HG03039 (cell line): Measurements from ENCODE around the gene CRHR1.

Experiments used
- ATAC-seq: cut with Tn5 transposase; IDR thresholded peaks from one replicate; pipeline ENCODE4 v1.9.1; 2021; ENCODE audit warnings: mild to moderate bottlenecking, moderate library complexity; ENCODE audit not compliant: unreplicated experiment

Gene CRHR1

DNA sequence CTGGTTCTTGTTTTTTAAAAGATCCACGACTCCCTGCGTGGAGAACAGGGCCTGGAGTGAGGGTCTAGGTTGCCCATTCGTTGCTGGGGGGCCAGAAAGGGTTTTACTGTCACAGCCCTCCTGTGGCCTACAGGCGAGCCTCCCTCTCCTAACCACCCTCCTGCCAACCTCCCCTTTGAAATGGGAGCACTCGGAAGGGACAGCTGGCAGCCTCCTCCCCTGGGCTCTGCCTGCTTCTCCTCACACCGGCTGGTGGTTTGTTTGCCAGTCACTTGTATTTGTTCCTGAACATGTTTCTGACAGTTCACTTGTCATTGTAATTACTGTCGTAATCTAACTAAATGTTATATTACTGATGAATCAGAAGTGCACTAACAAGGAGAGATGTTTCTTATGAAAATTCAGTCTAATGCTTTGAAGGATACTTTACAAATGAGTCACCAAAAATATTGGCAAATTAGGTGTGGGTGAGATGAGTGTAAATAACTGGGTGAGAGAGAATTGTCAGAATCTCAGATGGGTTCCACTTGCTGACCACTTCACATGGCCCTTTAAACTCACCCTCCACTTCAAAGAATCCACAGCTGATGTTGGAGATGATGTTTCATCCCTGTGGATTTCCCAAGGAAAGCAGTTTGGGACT, 57.9 kb downstream of the CRHR1 start:
- no peak for ATAC-seq

DNA sequence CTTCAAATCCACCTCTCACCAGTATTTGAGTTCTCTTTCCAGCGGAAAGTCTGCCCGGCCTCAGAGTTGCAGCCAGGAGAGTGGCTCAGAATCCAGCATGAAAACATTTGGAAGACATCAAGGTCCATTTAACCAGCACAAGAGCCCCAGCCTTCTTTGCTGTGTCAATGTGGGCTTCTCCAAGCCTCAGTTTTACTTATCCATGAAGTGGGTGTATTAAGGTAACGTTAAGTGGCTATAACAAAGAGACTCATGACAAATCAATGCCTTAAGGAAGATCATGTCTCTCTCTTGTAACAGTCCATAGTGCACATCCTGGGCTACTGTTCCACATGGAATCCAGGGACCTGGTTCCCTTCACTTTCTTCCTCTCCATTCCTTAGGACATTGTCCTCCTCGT, 59.6 kb downstream of the CRHR1 start:
- ATAC-seq, result no peak

DNA sequence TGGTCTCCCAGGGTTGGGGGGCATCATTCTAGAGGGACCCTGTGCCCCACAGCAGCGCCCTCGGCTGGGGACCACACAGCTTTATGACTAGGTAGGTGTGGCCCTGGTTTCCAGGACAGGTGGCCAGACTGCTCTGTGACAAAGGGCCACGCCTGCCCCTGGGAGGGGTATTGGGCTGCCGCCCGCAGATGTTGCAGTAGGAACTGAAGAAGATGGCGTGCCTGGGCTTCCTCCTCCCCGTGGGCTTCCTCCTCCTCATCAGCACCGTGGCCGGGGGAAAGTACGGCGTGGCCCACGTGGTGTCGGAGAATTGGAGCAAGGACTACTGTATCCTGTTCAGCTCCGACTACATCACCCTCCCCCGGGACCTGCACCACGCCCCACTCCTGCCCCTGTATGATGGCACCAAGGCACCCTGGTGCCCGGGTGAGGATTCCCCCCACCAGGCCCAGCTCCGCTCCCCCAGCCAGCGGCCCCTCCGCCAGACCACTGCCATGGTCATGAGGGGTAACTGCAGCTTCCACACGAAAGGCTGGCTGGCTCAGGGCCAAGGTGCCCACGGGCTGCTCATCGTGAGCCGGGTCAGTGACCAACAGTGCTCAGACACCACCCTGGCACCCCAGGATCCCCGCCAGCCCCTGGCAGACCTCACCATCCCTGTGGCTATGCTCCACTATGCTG, 60.7 kb downstream of the CRHR1 start, which contains the start of gene SPPL2C:
Gene SPPL2C, plus strand, starts transcription at position 187 of the 681 bp plus-strand sequence. Its CDS starts 26 bp downstream, at position 213.
- no peak for ATAC-seq

DNA sequence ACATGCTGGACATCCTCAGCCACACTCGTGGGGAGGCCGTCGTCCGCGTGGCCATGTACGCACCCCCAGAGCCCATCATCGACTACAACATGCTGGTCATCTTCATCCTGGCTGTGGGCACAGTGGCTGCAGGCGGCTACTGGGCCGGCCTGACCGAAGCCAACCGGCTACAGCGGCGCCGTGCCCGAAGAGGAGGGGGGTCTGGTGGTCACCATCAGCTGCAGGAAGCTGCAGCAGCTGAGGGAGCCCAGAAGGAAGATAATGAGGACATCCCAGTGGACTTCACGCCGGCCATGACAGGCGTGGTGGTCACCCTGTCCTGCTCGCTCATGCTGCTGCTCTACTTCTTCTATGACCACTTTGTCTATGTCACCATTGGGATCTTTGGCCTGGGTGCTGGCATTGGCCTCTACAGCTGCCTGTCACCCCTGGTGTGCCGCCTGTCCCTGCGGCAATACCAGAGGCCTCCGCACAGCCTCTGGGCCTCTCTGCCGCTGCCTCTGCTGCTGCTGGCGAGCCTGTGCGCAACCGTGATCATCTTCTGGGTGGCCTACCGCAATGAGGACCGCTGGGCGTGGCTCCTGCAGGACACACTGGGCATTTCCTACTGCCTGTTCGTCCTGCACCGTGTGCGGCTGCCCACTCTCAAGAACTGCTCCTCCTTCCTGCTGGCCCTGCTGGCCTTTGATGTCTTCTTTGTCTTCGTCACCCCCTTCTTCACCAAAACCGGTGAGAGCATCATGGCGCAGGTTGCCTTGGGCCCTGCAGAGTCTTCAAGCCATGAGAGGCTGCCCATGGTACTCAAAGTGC, 61.5 kb downstream of the CRHR1 start:
- ATAC-seq, result no peak

DNA sequence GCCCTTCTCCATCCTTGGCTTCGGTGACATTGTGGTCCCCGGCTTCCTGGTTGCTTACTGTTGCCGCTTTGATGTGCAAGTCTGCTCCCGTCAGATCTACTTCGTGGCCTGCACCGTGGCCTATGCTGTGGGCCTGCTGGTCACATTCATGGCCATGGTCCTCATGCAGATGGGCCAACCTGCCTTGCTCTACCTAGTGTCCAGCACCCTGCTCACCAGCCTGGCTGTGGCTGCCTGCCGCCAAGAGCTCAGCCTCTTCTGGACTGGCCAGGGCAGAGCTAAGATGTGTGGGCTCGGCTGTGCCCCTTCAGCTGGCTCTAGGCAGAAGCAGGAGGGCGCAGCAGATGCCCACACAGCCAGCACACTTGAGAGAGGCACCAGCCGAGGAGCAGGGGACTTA, 62.1 kb downstream of the CRHR1 start:
- no peak for ATAC-seq

DNA sequence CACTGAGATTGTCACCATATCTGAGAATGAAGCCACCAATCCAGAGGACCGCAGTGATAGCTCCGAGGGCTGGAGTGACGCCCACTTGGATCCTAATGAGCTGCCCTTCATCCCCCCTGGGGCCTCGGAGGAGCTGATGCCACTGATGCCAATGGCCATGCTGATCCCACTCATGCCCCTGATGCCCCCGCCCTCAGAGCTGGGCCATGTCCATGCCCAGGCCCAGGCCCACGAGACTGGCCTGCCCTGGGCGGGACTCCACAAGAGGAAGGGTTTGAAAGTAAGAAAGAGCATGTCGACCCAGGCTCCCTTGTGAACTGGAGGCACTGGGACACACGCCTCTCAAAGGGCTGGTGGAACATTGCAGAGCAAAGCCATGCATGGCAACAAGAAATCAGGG, 62.5 kb downstream of the CRHR1 start:
- ATAC-seq, result no peak

DNA sequence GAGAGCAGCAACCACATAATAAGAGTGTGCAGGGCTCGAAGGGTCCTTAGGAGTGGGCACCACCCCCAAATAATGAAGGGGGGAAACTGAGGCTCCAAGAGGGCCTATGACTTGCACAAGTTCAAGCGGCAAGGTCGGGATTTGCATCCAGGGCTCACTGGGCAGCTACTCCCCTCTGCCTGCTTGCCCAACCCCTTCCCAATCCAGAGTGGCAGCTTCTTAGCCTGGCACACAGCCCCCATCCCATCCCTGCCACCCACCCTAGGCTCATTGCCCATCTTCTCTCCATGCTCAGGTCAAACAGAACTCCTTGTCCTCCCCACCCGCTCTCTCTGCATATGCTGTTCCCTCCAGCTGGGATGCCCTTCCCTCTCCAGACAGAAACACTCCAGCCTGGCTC, 63.0 kb downstream of the CRHR1 start:
- ATAC-seq, result no peak

DNA sequence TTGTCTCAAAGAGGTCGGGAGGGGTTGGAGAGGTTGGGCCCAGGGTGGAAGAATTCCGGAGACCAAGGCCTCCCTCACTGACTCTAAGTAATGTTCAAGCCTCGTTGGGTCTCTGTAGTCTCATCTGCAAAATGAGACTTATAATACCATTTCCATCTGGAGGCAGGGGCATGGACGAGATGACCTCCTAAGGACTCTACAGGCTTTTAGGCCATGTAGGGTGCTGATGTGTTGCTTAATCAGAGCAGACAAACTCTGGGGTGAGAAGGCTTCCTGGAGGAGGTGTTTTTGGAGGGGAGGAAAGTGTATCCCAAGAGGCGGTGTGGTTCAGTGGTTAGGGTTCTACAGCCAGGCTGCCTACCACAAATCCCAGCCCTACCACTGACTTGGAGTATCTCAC, 63.6 kb downstream of the CRHR1 start:
- no peak for ATAC-seq

DNA sequence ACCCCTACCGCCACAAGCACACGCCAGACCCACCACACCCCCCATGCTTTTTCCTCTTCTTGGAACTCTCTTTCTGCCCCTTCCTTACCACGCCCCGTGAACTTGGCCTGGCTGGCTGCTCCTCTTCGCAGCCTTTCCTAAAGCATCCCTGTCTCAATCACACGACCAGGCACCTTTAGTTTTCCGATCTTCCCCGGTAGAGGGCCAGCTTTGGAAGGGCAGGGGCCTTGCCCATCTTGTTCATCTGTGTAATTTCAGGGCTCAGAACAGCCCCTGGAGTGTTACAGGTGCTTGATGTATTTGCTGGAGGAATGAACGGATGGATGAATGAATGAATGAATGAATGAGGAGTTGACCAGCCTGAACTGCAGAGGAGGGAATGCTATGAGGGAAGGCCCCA, 64.3 kb downstream of the CRHR1 start:
- ATAC-seq, result no peak

DNA sequence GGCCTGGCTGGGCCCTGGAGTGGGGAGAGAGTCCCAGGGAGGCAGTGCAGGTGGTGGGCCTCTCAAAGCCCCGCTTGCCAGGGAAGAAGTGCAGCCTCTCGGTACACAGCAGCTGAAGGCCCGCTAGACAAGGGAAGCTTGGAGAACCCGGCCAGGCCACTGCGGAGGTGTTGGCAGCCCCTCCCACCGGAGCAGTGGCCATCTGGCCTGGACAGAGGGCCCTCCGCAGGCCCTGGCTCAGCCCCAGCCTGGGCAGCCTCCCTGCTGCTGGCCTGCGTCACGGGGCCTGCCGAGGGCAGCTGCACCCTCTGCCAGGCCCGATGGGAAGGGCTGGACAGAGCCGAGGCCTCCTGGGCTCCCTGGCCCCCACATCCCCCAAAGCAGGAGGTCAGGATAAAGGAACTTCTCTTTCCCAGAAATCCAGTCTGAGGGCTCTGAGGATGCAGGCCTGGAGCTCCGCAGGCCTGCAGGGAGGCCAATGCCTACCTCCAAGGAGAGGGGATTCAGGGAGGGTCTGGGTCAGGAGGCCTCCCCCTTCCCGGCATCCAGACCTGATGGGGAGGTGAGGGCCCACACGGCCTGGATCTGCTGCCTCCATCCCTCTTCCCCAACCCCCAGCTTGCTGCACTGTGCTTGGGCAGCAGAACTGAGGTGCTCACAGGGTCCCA, 64.9 kb downstream of the CRHR1 start:
- no peak for ATAC-seq

DNA sequence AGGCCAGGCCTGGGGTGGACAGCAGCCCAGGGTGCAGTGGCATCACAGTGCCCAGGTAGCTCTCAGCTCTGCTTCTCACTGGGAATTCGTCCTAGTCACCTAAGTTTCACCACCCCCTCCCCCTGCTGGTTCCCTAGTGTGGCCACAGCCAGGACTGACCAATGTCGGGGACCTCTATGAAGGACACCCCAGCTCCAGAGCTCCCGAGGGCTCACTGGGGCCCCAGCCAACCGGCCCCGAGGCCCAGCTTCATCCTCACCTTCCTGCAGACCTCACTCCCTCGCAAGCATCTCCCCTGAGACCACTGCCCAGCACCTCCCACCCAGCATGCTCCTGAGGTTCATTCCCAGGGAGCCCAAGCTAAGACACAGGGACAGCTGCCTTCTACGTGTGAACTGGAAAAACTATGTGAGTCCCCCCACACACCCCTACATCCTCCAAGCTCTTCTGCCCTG, 65.4 kb downstream of the CRHR1 start:
- no peak for ATAC-seq

DNA sequence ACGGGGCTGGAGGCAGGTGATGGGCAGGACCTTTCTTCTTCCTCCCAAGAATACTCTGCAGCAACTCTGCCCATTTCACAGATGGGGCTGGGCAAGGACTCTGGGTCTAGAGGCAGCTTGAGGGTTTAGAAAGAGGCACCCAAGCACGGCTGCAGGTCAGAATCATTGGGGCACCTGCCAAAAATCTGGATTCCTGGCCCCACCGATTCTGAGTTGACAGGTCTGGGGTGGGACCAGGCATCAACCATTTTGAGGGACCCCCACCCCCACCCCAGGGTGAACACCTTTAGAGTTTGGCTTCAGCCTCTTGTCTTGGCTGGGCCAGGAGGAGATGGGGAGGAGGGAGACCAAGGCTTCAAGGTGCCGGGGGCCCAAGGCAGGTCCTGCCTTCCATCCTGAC, 65.9 kb downstream of the CRHR1 start:
- ATAC-seq, result no peak

DNA sequence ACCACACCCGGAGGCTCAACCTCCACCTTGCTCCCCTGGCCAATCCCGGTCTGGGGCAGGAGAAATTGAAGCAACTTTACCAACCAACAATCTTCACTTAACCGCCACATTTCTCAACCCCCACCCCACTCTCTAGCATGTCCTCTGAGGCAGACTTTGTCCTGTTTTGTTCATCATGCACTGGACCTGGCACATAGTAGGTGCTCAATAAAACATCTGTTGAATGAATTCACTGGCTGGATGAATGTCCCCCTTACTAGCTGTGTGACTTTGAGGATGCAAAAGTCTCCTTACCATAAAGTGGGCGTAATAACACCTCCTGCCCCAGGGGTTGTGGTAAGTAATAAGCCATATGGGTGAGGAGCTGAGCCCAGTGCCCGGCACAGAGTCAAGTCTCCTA, 66.3 kb downstream of the CRHR1 start:
- ATAC-seq, result no peak

DNA sequence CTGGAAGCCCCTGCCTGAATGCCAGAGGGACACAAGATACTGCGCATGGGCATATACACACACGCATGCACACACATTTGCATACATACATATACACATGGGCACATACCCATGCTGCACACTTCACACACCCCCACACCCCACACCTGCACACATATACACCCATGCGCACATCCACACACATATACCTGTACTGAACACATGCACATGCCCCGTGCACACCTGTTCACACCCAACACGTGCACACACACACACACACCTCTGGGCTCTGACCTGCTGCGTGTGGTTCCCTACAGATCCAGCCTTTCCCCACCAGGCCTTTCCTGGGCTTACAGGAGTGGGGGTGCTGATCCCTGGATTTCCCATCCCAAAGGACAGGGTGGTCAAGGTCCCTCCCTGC, 66.9 kb downstream of the CRHR1 start:
- no peak for ATAC-seq

DNA sequence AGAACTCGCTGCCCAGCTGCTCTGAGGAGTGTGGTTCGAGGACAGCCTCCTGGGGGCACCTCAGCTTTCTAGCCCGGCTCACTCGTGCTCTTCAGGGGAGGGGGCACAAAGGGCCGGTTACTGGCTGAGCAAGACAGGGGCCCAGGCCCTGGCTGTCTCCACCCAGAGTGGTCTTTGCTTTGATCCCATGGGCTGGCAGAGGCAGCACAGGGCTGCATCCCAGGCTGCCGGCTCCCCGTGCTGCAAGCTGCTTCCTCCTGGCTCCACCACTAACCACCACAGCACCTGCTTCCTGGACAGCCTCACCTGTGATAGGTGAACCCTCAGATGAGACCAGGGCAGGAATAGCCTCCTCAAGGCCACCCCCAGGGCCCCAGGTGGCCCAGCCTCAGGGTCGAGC, 67.3 kb downstream of the CRHR1 start:
- no peak for ATAC-seq

DNA sequence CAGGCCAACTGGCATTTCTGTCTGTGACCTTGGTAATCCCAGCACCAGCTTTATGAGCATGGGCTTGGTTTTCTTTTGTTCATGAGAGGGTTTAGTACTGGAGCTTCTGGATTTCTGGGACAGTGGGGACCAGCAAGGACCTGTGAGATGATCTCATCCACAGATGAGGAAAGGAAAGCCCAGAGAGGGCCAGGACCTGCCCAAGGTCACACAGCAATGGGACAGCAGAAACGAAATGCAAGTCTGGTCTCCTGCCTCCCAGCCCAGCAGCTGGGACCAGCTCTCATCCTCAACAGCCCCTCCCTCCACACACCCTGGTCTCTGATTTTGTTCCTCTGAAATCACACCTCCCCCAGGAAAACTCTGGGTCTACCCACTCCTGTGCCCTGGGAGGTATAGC, 67.8 kb downstream of the CRHR1 start:
- ATAC-seq, result no peak

DNA sequence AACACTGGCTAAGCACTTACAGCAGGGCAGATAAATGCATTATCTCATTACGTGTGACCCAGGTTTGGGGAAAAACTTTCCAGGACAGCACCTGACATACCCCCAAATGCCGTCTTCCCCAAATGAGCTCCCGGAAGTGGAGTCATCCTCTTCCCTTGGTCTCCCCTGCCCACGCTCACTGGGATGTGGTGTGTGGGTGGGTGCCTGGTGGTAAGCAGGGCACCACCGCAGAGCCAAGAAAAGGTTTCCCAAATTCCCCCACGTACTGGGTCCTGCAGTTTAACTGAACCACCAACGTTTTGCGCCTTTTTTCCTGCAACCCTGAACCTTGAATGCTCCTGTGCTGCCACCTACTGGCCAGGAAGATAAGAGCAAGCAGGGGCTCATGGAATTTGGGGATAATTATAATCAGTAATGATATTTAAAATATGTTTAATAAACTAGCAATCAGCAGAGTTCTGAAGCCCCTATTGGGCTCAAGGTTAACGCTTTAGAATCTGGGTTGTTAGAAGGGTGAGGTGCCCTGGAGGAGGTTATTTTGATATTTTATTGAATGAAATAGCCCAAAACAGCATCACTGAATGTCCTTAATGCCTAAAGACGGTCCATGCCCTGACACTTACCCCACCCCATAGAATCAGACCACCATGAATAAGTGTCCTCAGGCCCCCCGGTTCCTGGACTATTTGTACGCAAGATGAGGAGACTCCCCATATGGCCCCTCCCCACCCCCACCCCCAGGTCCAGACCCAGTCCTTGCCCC, 68.6 kb downstream of the CRHR1 start:
- ATAC-seq, result no peak

DNA sequence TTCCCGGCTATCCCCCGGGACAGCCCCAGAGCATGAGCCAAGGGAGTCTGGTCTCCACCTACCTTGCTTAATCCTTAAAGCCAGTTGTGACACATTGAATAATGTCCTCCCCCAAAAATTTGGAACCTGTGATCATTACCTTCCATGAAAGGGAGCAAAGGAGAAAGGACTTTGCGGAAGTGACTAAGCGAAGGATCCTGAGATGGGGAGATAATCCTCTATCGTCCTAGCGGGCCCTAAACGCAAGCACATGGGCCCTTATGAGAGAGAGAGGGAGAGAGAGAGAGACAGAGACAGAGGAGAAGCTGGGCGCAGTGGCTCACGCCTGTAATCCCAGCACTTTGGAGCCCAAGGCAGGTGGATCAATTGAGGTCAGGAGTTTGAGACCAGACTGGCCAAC, 70.1 kb downstream of the CRHR1 start:
- no peak for ATAC-seq

DNA sequence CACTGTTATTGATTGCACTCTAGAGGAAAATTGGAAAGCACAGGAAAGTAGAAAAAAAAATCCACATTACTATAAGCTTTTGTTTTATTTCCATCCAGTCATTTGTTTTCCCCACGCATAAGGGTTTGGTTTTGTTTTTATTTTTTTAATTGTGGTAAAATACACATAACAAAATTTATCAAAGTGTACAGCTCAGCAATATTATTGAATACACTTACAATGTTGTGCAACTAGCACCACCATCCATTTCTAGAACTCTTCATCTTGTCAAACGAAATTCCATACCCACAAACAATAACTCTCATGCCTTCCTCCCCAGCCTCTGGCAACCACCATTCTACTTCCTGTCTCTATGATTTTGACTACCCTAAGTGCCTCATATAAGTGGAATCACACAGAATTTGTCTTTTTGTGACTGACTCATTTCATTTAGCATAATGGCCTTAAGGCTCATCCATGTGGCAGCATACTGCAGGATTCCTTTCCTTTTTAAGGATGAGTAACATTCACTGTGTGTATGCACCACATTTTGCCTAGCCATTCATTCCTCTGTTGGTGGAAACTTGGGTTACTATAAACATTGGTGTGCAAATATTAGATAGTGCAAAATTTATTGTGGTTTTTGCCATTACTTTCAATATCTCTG, 71.7 kb downstream of the CRHR1 start:
- ATAC-seq, result no peak
